Thoracic aorta (tissue), 2 donors: Measurements from ENCODE around the gene TENM4. TPM values are rescaled to one million over a fixed set of nuclear protein-coding genes. Genes with fewer than 3 reads are reported as not detected.

Experiments
- ATAC-seq: fragments of 150-250 bp; one replicate; pipeline ENCODE4 v1.8.0; 2017; ENCODE audit warnings: low read depth; ENCODE audit not compliant: insufficient number of reproducible peaks, low FRiP score
- DNase-seq: peaks from one replicate; pipeline ENCODE4 v3.0.0-alpha.2; 2020; ENCODE audit warnings: low spot score
- H3K27ac ChIP-seq, 2 donors: fragments of 200-600 bp; sonication (generic); 1 replicate in 1 of 2; 2 replicates in 1 of 2; pipeline ENCODE4 v1.5.1; 2016; ENCODE audit warnings: mild to moderate bottlenecking in 2 of 2, moderate library complexity in 2 of 2
- H3K27me3 ChIP-seq: fragments of 200-600 bp; sonication (generic); replicated peaks from 2 replicates; pipeline ENCODE4 v1.6.0; 2016; ENCODE audit warnings: mild to moderate bottlenecking; ENCODE audit not compliant: insufficient read depth
- H3K36me3 ChIP-seq: fragments of 200-600 bp; sonication (generic); one replicate; pipeline ENCODE4 v1.5.1; 2016
- H3K4me1 ChIP-seq, 2 donors: fragments of 200-600 bp; sonication (generic); 1 replicate in 1 of 2; 2 replicates in 1 of 2; pipeline versions ENCODE4 v1.5.1 to v1.6.0; 2016; ENCODE audit warnings: low read depth in 2 of 2, mild to moderate bottlenecking in 1 of 2; ENCODE audit not compliant: control insufficient read depth in 1 of 2
- H3K4me3 ChIP-seq: fragments of 200-600 bp; sonication (generic); 2 replicates; pipeline ENCODE4 v1.5.1; 2016; ENCODE audit warnings: mild to moderate bottlenecking
- H3K9me3 ChIP-seq: fragments of 200-600 bp; sonication (generic); 2 replicates; pipeline ENCODE4 v1.5.1; 2016
- CTCF ChIP-seq: fragments of 200-600 bp; sonication (generic); IDR thresholded peaks from one replicate; pipeline ENCODE4 v1.5.1; 2019; ENCODE audit warnings: antibody characterized with exemption
- total RNA-seq, 2 donors: library from RNA; depleted of rRNA; stranded (reverse); fragments of >200 nt; gene quantifications; one replicate each; pipeline versions ENCODE4 v1.1.0 to v1.2.3, GENCODE V29; 2016

Gene TENM4
- total RNA-seq, 2 donors from 2014 or later, result 6.1 to 13.3 TPM

- H3K36me3 ChIP-seq, result no peaks in the 10 kb centered on the region
- DNase-seq (no peak), ATAC-seq (no peak)
- H3K9me3 ChIP-seq, result no peaks in the 10 kb centered on the region
- H3K27me3 ChIP-seq, result no peaks in the 10 kb centered on the region
- peaks cover 4 to 7% of the 10 kb centered on the region in 2 donors for H3K4me1 ChIP-seq
- no peak for TF ChIP-seq CTCF
- no peak overlapping the region for H3K4me3 ChIP-seq
- H3K27ac ChIP-seq, result no peak overlapping the region
Observed at GRCh38 chr11:78807351-78807750, 633.5 kb downstream of the TENM4 start.

GRCh38 chr11:78806214-78807004, 634.4 kb downstream of the TENM4 start:
- H3K4me1 ChIP-seq, result peaks cover 13 to 17% of the 10 kb centered on the region in 2 donors
- H3K27ac ChIP-seq, result no peak overlapping the region

GRCh38 chr11:78804991-78805390, 635.8 kb downstream of the TENM4 start:
- no peaks in the 10 kb centered on the region for H3K9me3 ChIP-seq

More at GRCh38 chr11:78806214-78807004, 634.4 kb downstream of the TENM4 start:
- no peak for TF ChIP-seq CTCF
- no peaks in the 10 kb centered on the region for H3K9me3 ChIP-seq
- no peaks in the 10 kb centered on the region for H3K27me3 ChIP-seq
- H3K4me3 ChIP-seq, result no peak overlapping the region
- no peak for ATAC-seq
- H3K36me3 ChIP-seq, result no peaks in the 10 kb centered on the region
- DNase-seq, result no peak

GRCh38 chr11:78803995-78804394, 636.8 kb downstream of the TENM4 start:
- Histone ChIP-seq H3K9me3 (no peaks in the 10 kb centered on the region), H3K27ac (no peak overlapping the region), H3K36me3 (no peaks in the 10 kb centered on the region), H3K27me3 (no peaks in the 10 kb centered on the region), H3K4me3 (no peak overlapping the region), H3K4me1 (peaks cover 26 to 40% of the 10 kb centered on the region in 2 donors)
- ATAC-seq (no peak), DNase-seq (no peak)
- TF ChIP-seq CTCF, result no peak

More at GRCh38 chr11:78804991-78805390, 635.8 kb downstream of the TENM4 start:
- ATAC-seq (no peak), DNase-seq (no peak)
- Histone ChIP-seq H3K4me1 (peaks cover 24 to 31% of the 10 kb centered on the region in 2 donors), H3K27ac (no peak overlapping the region), H3K36me3 (no peaks in the 10 kb centered on the region), H3K4me3 (no peak overlapping the region), H3K27me3 (no peaks in the 10 kb centered on the region)
- TF ChIP-seq CTCF, result no peak

- no peak for DNase-seq
- no peak for ATAC-seq
- peaks cover 26 to 40% of the 10 kb centered on the region in 2 donors for H3K4me1 ChIP-seq
- no peaks in the 10 kb centered on the region for H3K9me3 ChIP-seq
- peak overlapping the region; percentile 65 to 73 for H3K27ac ChIP-seq
- no peak overlapping the region for H3K4me3 ChIP-seq
- no peaks in the 10 kb centered on the region for H3K36me3 ChIP-seq
- no peak for TF ChIP-seq CTCF
- H3K27me3 ChIP-seq, result no peaks in the 10 kb centered on the region
Observed at GRCh38 chr11:78802058-78802761, 638.6 kb downstream of the TENM4 start.
